Gastrocnemius medialis (tissue), 4 donors: ENCODE measurements around the gene BEST1.

Experiments
- POLR2A ChIP-seq, 2 donors: fragments of 450-650 bp; IDR thresholded peaks; one replicate each; pipeline ENCODE4 v1.6.1; 2017; ENCODE audit warnings: antibody characterized with exemption in 2 of 2, mild to moderate bottlenecking in 2 of 2, moderate library complexity in 2 of 2
- TF ChIP-seq, protein P1 (sequence below), 5 experiments: fragments of 450-650 bp in 3 of 5; fragments of 200-600 bp in 2 of 5; sonication (generic) in 2 of 5; IDR thresholded peaks in 4 of 5; conservative IDR thresholded peaks in 1 of 5; 1 replicate in 4 of 5; 2 replicates in 1 of 5; pipeline ENCODE4 v1.5.1; 2016 to 2019; ENCODE audit warnings: antibody characterized with exemption in 5 of 5, mild to moderate bottlenecking in 3 of 5, moderate library complexity in 3 of 5

GRCh38 chr11:61972112-61972671 is 22.0 kb downstream of the BEST1 start:
- TF ChIP-seq, protein P1, sequence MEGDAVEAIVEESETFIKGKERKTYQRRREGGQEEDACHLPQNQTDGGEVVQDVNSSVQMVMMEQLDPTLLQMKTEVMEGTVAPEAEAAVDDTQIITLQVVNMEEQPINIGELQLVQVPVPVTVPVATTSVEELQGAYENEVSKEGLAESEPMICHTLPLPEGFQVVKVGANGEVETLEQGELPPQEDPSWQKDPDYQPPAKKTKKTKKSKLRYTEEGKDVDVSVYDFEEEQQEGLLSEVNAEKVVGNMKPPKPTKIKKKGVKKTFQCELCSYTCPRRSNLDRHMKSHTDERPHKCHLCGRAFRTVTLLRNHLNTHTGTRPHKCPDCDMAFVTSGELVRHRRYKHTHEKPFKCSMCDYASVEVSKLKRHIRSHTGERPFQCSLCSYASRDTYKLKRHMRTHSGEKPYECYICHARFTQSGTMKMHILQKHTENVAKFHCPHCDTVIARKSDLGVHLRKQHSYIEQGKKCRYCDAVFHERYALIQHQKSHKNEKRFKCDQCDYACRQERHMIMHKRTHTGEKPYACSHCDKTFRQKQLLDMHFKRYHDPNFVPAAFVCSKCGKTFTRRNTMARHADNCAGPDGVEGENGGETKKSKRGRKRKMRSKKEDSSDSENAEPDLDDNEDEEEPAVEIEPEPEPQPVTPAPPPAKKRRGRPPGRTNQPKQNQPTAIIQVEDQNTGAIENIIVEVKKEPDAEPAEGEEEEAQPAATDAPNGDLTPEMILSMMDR (IDR thresholded peaks at IDR 0.05 in 4 of 5, conservative IDR thresholded peaks at IDR 0.05 in 1 of 5) = no peak
- TF ChIP-seq POLR2A (IDR thresholded peaks at IDR 0.05) = no peak
